SK-N-SH (cell line): ENCODE data around the gene GABRB2. TPM values are rescaled to one million over a fixed set of nuclear protein-coding genes. Genes with fewer than 3 reads are reported as not detected.

Source experiments
- CTCF ChIA-PET: fragments of 300-600, 350-600 bp; formaldehyde crosslinking; extraction: SDS; loops from one replicate; lab custom pipeline; 2021; lab: Yijun Ruan, JAX
- POLR2A ChIA-PET: fragments of 350-600 bp; sonication (Branson Sonifier 250); formaldehyde crosslinking; extraction: SDS; loops from one replicate; lab custom pipeline; 2020; ENCODE audit warnings: antibody characterized with exemption, inconsistent platforms; lab: Yijun Ruan, JAX
- DNase-seq: peaks from one replicate; pipeline ENCODE4 v3.0.0; 2012
- H2AFZ ChIP-seq: fragments of 200-600 bp; sonication (generic); 2 replicates; pipeline ENCODE4 v1.8.1; 2016; ENCODE audit warnings: antibody characterized with exemption, mild to moderate bottlenecking, low read depth
- H3F3A ChIP-seq: fragments of 200-600 bp; sonication (generic); replicated peaks from 2 replicates; pipeline ENCODE3; 2016; ENCODE audit warnings: antibody characterized with exemption, mild to moderate bottlenecking; ENCODE audit not compliant: insufficient read depth
- H3K27ac ChIP-seq, 2 experiments: fragments of 200-500 bp in 1 of 2; fragments of 200-600 bp in 1 of 2; sonication (Bioruptor generic) in 1 of 2; sonication (generic), shearing (Covaris generic) in 1 of 2; 2 replicates each; pipeline versions ENCODE4 v1.5.1 to v1.6.1; 2014 to 2016; ENCODE audit warnings: low read depth in 2 of 2, inconsistent platforms in 1 of 2, low read length in 1 of 2, mild to moderate bottlenecking in 1 of 2, mixed read lengths in 1 of 2
- H3K27me3 ChIP-seq: fragments of 200-600 bp; sonication (generic), shearing (Covaris generic); 2 replicates; pipeline ENCODE4 v1.6.1; 2016; ENCODE audit warnings: mixed run types; ENCODE audit not compliant: insufficient read depth
- H3K36me3 ChIP-seq, 2 experiments: fragments of 200-500 bp in 1 of 2; fragments of 200-600 bp in 1 of 2; sonication (Bioruptor generic) in 1 of 2; sonication (generic) in 1 of 2; replicated peaks in 1 of 2; 2 replicates each; pipeline versions ENCODE3 to v1.5.1; 2014 to 2016; ENCODE audit warnings: low read length in 1 of 2, mild to moderate bottlenecking in 1 of 2; ENCODE audit not compliant: insufficient read depth in 2 of 2, control insufficient read depth in 1 of 2
- H3K4me1 ChIP-seq, 2 experiments: fragments of 200-500 bp in 1 of 2; fragments of 200-600 bp in 1 of 2; sonication (Bioruptor generic) in 1 of 2; sonication (generic), shearing (Covaris generic) in 1 of 2; 2 replicates each; pipeline versions ENCODE4 v1.5.1 to v1.6.1; 2014 to 2016; ENCODE audit warnings: low read depth in 1 of 2, low read length in 1 of 2, mixed run types in 1 of 2; ENCODE audit not compliant: insufficient read depth in 2 of 2, control insufficient read depth in 1 of 2
- H3K4me2 ChIP-seq: fragments of 200-600 bp; sonication (generic), shearing (Covaris generic); 2 replicates; pipeline ENCODE4 v1.6.1; 2017; ENCODE audit warnings: mixed run types
- H3K4me3 ChIP-seq, 2 experiments: fragments of 200-500 bp in 1 of 2; fragments of 200-600 bp in 1 of 2; sonication (Bioruptor generic) in 1 of 2; sonication (generic), shearing (Covaris generic) in 1 of 2; 2 replicates each; pipeline versions ENCODE4 v1.5.1 to v1.8.1; 2014 to 2016; ENCODE audit warnings: low read depth in 2 of 2, inconsistent platforms in 1 of 2, low read length in 1 of 2, mild to moderate bottlenecking in 1 of 2, mixed read lengths in 1 of 2, moderate library complexity in 1 of 2
- H3K79me2 ChIP-seq: fragments of 200-600 bp; sonication (generic); 2 replicates; pipeline ENCODE4 v1.8.1; 2017; ENCODE audit warnings: mild to moderate bottlenecking; ENCODE audit not compliant: insufficient read depth
- H3K9ac ChIP-seq: fragments of 200-600 bp; sonication (generic); 2 replicates; pipeline ENCODE4 v1.6.1; 2017; ENCODE audit warnings: mixed run types
- H3K9me2 ChIP-seq: fragments of 200-600 bp; sonication (generic); 2 replicates; pipeline ENCODE4 v1.6.1; 2017; ENCODE audit warnings: mixed run types
- H3K9me3 ChIP-seq: fragments of 200-600 bp; sonication (generic); 2 replicates; pipeline ENCODE4 v1.6.1; 2017; ENCODE audit warnings: mixed run types, mild to moderate bottlenecking, moderate library complexity
- H4K20me1 ChIP-seq: fragments of 200-600 bp; sonication (generic); 2 replicates; pipeline ENCODE4 v1.6.1; 2017; ENCODE audit warnings: mild to moderate bottlenecking, mixed run types; ENCODE audit not compliant: insufficient read depth
- CTCF ChIP-seq: fragments of 200-600 bp; sonication (generic); IDR thresholded peaks from 2 replicates; pipeline ENCODE4 v1.6.1; 2017; ENCODE audit warnings: antibody characterized with exemption, mild to moderate bottlenecking, moderate library complexity
- ELF1 ChIP-seq: IDR thresholded peaks from 2 replicates; pipeline ENCODE4 v1.4.0; 2012
- FOXJ3 ChIP-seq: sonication (generic); formaldehyde crosslinking; IDR thresholded peaks from 2 replicates; pipeline ENCODE4 v1.5.1; 2020; ENCODE audit warnings: mild to moderate bottlenecking, missing genetic modification reagents
- IRF3 ChIP-seq: fragments of 150-350 bp; IDR thresholded peaks from 2 replicates; pipeline ENCODE4 v1.6.1; 2016; ENCODE audit warnings: mild to moderate bottlenecking, low read depth, low read length
- MEF2A ChIP-seq: IDR thresholded peaks from 2 replicates; pipeline ENCODE4 v1.4.0; 2012; ENCODE audit warnings: low read depth, borderline replicate concordance
- MXI1 ChIP-seq: IDR thresholded peaks from 2 replicates; pipeline ENCODE4 v1.6.1; 2012; ENCODE audit warnings: mild to moderate bottlenecking, low read depth, low read length, improper control_type of control experiment
- NRF1 ChIP-seq: IDR thresholded peaks from 2 replicates; pipeline ENCODE4 v1.6.1; 2012; ENCODE audit warnings: low read depth, mild to moderate bottlenecking, low read length
- SIN3A ChIP-seq: IDR thresholded peaks from 2 replicates; pipeline ENCODE4 v1.6.1; 2012; ENCODE audit warnings: low read depth, mild to moderate bottlenecking, low read length, moderate library complexity, borderline replicate concordance
- SMC3 ChIP-seq: IDR thresholded peaks from 2 replicates; pipeline ENCODE4 v1.6.1; 2012; ENCODE audit warnings: low read depth, low read length, improper control_type of control experiment
- TEAD4 ChIP-seq: IDR thresholded peaks from 2 replicates; pipeline ENCODE4 v1.4.0; 2012; ENCODE audit warnings: mild to moderate bottlenecking, borderline replicate concordance; ENCODE audit not compliant: insufficient read depth
- USF2 ChIP-seq: fragments of 150-350 bp; IDR thresholded peaks from 2 replicates; pipeline ENCODE4 v1.6.1; 2017; ENCODE audit warnings: antibody characterized with exemption, low read length, low read depth, borderline replicate concordance
- WGBS: methylation state at CpG from one replicate; pipeline ENCODE4 v1.1.6; 2017; ENCODE audit warnings: low lambda C conversion rate; 5-methylcytosine and 5-hydroxymethylcytosine counted together
- polyA plus RNA-seq, 3 experiments: library from polyadenylated mRNA; depleted of rRNA; stranded (reverse); fragments of >200 nt; gene quantifications; 2 replicates each; pipeline ENCODE4 v1.2.3, GENCODE V29; 2012

GABRB2 gene
- polyA plus RNA-seq, 1 of the 3 experiments (the other 2 are of a cell fraction), result not detected

GRCh38 chr5:161481922-161482321 lies 64.6 kb downstream of the GABRB2 start:
- Histone ChIP-seq H4K20me1 (no peaks in the 10 kb centered on the region), H3K9me2 (no peaks in the 10 kb centered on the region), H3K4me1 (no peaks in the 10 kb centered on the region), H3K4me3 (no peak overlapping the region), H3K79me2 (no peaks in the 10 kb centered on the region), H2AFZ (no peak overlapping the region), H3K4me2 (no peak overlapping the region), H3K27ac (no peak overlapping the region), H3K9ac (no peak overlapping the region), H3K36me3 (no peaks in the 10 kb centered on the region), H3K9me3 (no peaks in the 10 kb centered on the region), H3F3A (no peaks in the 10 kb centered on the region), H3K27me3 (no peaks in the 10 kb centered on the region)
- TF ChIP-seq TEAD4, result no peak
- TF ChIP-seq FOXJ3 (CRISPR knock-in tag), result no peak
- no peak for TF ChIP-seq SIN3A
- no peak for TF ChIP-seq SMC3
- no peak for DNase-seq
- ChIA-PET CTCF (no interaction called here), POLR2A (no interaction called here)
- 1% methylated on average over 3 of the region's 3 CpGs for WGBS

DNA sequence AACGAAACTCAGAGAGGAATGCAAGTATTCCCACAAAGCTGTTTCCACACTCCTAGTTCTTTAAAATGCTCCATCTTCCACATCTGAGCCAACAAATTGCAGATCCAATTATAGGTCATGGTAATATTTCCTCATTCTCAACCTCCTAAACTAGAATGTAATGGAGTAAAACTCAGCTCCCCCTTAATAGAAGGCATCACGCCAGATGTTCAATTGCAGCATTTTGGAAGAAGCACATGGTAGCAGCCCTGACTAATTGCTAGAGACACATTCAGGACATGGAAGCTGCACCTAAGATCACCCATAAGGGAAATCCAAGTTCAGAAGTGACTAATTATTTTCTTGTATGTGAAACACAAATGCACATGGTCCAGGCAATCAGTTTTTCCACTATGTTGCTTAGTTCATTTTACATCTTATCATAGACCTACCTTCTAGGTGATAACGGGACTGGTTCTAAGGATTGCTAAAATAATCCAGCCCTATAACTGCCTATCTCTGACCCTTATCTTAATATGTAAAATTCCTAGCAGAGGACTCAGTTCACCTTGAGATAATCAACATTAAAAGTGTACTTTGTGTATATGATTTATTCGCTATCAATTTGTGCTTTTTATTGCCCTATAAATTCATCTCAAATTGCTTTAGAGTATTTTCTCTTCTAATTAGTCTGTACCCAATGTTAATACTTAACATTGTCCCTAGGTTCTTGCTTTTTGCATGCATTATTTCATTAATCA lies 75.1 kb downstream of the GABRB2 start:
- no peaks in the 10 kb centered on the region for H3K36me3 ChIP-seq
- no peak overlapping the region for H3K4me3 ChIP-seq
- no peaks in the 10 kb centered on the region for H3K4me1 ChIP-seq
- no peak for DNase-seq
- H3K9ac ChIP-seq, result no peak overlapping the region
- 21% methylated on average over 4 of the region's 4 CpGs for WGBS
- no peak overlapping the region for H3K4me2 ChIP-seq
- CTCF ChIA-PET, result no interaction called here
- no peak overlapping the region for H3K27ac ChIP-seq
- H2AFZ ChIP-seq, result no peak overlapping the region
- H3K79me2 ChIP-seq, result no peaks in the 10 kb centered on the region
- no peaks in the 10 kb centered on the region for H4K20me1 ChIP-seq
- POLR2A ChIA-PET, result no interaction called here
- H3K27me3 ChIP-seq, result no peaks in the 10 kb centered on the region
- H3K9me2 ChIP-seq, result no peaks in the 10 kb centered on the region
- H3F3A ChIP-seq, result no peaks in the 10 kb centered on the region
- no peaks in the 10 kb centered on the region for H3K9me3 ChIP-seq
- no peak for TF ChIP-seq CTCF
- TF ChIP-seq SIN3A, result no peak
- TF ChIP-seq USF2, result no peak
- no peak for TF ChIP-seq NRF1
- TF ChIP-seq IRF3, result no peak
- no peak for TF ChIP-seq TEAD4
- TF ChIP-seq MEF2A, result no peak
- TF ChIP-seq ELF1, result no peak
- TF ChIP-seq MXI1, result no peak
